ENCODE measurements around the gene UHRF1. TPM values are rescaled to one million over a fixed set of nuclear protein-coding genes. Genes with fewer than 3 reads are reported as not detected.
A peak's percentile ranks its signal among the peaks of the same experiment; 100 is the strongest.

UHRF1 gene
- total and polyA plus RNA-seq, 2 of the 4 experiments (the other 2 are of a cell fraction) = 47.4 to 57.4 TPM

- TF ChIP-seq RFX5 (IDR thresholded peaks at IDR 0.05; ENCODE audit: low read depth, low read length) = no peak
- TF ChIP-seq MAFK (IDR thresholded peaks at IDR 0.05; ENCODE audit: low read depth, low read length) = no peak; the same call in 1 of the 2 replicates
- TF ChIP-seq RCOR1 (IDR thresholded peaks at IDR 0.05; ENCODE audit: insufficient replicate concordance, low read length) = peak; percentile 11
- TF ChIP-seq CHD1 (IDR thresholded peaks at IDR 0.05; ENCODE audit: low read depth, low read length) = 0 out of 2 replicates have a peak, but pooled peaks have one; percentile 68
Measured at GRCh38 chr19:4911786-4912672, 2.7 kb downstream of the UHRF1 start (continued).
